Stimulated activated CD4-positive, alpha-beta T cell treated with anti-CD3 and anti-CD28 coated beads, TNF-alpha, amount 100 ng/mL, for 4 hours (primary cell): ENCODE results near the gene RGS6.

Source experiments
- DNase-seq, 3 experiments: peaks; one replicate each; pipeline ENCODE4 v3.0.0-alpha.2; 2020; ENCODE audit warnings: low read depth in 3 of 3

The RGS6 gene

GRCh38 chr14:71947947-71948500 is 15.8 kb downstream of the RGS6 start:
- no peak for DNase-seq

GRCh38 chr14:71952381-71953363 is 20.4 kb downstream of the RGS6 start:
- no peak for DNase-seq

DNA sequence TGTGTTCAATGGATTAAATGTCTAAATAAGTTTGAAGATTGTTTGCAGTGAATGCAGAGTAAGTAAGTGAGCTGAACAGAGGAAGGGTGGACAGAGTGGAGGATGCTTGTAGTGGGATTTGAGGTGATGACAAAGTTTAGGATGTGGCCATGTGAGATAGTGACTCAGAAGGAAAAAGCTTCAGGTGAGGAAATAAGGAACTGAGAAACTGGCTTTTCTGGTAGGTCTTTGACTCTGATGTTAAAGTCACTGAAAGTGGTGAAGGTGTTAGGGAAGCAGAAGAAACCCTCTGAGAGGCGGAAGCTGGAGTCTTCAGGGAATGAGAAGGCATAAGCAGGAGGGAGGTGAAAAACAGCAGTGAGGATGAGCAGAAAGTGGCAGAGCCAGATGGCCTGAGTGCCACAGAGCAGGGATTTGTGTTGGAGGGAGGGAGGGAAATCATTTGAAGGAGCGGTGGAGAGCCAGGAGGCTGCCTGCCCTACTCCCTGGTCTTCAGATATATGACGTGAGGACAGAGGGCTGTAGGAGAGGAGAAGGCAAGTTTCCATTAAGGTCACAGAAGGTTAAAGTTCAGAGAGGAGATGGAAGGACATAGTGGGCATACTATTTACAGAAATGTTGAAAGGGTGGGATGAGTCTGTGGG is 24.8 kb downstream of the RGS6 start:
- no peak for DNase-seq

GRCh38 chr14:71959055-71959454 is 26.8 kb downstream of the RGS6 start:
- no peak for DNase-seq

- no peak for DNase-seq
Observed at GRCh38 chr14:71960494-71961353, 28.5 kb downstream of the RGS6 start.

- no peak for DNase-seq
Observed at GRCh38 chr14:71961972-71962371, 29.7 kb downstream of the RGS6 start.

DNA sequence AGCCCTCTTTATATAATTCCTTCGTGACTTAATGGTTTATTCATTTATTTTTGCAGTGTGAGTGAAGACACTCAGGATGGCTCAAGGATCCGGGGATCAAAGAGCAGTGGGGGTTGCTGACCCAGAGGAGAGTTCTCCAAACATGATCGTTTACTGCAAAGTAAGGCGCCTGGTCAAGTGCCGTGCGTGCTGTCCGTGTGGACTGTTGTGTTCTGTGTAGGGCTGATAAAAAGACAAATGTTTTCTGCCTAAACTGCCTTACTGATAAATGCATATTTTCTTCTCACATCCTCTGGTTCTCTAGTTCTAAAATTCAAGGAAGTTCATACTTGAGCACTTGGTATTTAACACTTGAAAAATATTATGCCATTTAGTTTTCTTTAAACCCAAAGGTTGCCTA is 32.5 kb downstream of the RGS6 start:
- DNase-seq: no peak

DNA sequence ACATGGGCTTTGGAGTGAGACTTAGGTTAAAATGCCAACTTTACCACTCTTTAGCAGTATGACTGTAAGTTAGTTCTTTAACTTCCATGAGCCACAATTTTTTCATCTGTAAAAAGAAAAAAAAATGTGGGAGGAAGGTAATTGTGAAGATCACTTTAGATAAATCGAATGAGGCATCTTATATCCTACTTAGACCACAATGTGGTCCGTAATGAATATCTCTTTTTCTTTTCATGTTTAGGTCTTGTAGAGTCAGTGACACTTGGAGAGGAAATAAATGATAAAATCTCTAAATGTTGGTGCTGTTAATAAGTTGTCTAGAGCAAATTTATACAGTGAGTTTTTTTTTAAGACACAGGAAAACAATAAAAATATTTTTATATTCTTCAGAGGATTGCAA is 34.3 kb downstream of the RGS6 start:
- no peak for DNase-seq

- DNase-seq: no peak
Observed at GRCh38 chr14:71967704-71968103, 35.5 kb downstream of the RGS6 start.

GRCh38 chr14:71970272-71970671 is 38.0 kb downstream of the RGS6 start:
- no peak for DNase-seq

DNA sequence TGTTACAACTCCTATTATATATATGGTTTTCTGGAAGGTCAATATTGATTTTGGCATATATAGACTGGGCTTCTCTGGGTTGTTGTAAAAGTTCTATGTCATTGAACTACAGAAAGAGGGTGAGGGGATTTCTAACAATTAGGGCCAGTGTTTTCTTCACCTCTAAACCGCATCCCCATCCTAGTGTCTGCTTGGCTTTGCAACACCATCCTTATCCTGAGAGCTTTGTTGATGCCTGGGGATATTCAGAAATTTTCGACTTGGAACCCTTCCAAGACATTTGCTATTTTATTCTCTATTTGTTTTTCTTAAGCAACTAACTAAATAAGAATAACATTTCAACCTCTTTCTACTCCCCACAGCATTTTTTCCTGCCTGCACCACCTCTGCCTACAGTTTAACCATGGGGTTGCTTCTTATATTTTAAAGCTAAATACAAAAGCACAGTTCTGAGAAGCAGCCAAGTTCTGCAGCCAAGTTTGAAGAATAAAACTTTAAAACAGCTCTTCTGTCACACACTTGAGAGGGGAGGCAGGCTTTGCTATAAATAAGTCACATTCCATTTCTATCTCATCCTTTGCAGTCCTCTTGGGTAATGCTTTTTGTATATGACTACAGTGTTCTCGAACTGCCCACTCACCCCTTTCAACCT is 53.4 kb downstream of the RGS6 start:
- no peak for DNase-seq

GRCh38 chr14:71988476-71988875 is 56.2 kb downstream of the RGS6 start:
- no peak for DNase-seq

- DNase-seq: no peak
Observed at GRCh38 chr14:71988939-71989338, 56.7 kb downstream of the RGS6 start.

- DNase-seq: no peak
Observed at GRCh38 chr14:71994416-71994815, 62.2 kb downstream of the RGS6 start.

DNA sequence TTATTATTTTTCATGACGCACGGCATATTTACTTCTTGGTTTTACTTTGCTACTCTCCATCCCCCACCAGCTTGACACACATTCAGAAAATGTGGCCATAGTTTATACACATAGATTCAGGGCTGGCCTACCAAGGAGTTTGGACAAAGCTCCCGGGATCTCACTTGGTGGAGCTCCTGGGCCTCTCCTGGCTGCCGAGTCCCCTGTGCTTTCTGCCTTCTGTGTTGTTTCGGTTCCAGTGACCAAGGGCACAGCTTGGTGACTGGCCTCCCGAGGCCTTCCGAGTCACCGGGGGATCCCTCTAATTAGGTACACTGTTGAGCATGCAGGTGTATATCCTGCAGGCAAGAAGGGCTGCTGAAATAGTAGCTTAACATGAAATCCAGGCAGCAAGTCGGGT is 63.5 kb downstream of the RGS6 start:
- DNase-seq: no peak

DNA sequence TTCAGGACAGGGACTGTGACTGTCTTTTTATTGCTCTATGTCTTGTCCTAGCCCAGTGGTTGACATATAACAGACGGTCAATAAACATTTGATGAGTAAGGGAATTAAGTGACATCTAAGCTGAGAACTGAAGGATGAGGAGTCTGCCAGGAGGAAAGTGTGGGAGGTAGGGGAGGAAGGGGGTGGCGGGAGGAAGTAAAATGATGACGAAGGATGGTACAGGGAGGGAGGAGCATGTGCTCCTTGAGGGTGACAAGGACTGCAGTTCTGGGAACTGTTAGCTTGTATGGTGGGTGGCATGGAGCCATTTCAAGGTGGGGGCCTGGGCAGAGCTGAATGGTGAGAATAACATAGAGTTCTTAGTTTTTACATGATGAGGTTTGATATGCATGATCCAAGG is 64.4 kb downstream of the RGS6 start:
- no peak for DNase-seq

GRCh38 chr14:72000907-72001306 is 68.7 kb downstream of the RGS6 start:
- DNase-seq: no peak

GRCh38 chr14:72002731-72003130 is 70.5 kb downstream of the RGS6 start:
- DNase-seq: no peak

DNA sequence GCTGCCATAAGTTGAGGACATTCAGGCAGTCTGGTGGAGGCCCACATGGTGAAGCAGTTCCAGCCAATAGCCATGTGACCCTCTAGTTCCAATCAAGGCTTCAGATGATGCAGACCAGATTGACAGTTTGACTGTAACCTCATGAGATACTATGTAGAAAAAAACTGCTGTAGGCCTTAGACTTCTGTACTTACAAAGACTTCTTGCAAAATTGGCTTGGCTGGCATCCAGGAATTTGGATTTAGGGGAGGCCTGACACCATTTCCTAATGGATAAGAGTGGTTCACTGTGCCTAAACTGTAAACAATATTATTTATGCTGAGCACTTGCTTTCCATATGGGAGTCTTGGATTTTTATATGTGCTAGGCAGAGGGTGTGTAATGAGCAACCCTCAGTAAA is 76.4 kb downstream of the RGS6 start:
- DNase-seq: no peak

GRCh38 chr14:72010474-72010873 is 78.2 kb downstream of the RGS6 start:
- no peak for DNase-seq

GRCh38 chr14:72013721-72014345 is 81.6 kb downstream of the RGS6 start:
- DNase-seq: no peak
